ENCODE results near the gene JPH3. TPM values are rescaled to one million over a fixed set of nuclear protein-coding genes. Genes with fewer than 3 reads are reported as not detected.

Gene JPH3
- total RNA-seq, 6 experiments from 2014 or later: 0.07 to 0.12 TPM; not detected in 4

DNA sequence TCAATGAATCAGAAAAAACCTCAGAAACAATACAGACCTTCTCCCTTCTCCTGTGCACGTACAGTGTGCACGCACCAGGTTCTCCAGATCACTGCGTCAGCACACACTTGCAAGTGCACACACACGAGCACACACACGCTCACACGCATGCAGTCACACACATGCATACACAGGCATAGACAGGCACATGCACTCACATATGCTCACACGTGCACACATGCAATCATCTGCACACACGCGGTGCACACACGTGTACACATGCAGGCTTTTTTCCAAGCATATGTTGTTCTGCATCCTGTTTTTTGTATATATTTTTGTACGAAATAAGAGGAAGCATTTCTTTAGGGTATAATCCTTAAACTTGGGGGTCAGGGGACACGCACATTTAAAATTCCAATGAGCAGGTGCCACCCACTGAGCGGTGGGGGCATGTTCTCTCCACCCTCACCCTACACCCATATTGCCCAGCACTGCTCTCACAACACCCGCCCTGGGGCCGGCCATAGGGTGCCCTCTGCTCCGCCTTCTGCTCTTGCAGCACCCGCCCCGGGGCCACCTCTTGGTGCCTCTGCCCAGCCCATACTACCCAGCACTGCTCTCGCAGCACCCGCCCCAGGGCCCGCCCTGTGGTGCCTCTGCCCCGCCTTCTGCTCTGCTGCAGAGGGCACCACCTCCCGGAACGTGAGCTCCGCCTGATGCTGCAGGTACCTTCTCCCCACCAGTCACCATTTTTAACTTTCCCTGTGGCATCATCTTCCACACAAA, 142.6 kb downstream of the JPH3 start:
- Histone ChIP-seq H3K36me3 (peaks cover 0 to 38% (median 9%) of the 10 kb centered on the region in 4 donors), H3K9me3 (no peaks in the 10 kb centered on the region), H3K27me3 (no peaks in the 10 kb centered on the region), H3K4me3 (no peak overlapping the region), H3K4me1 (no peaks in the 10 kb centered on the region), H3K27ac (no peak overlapping the region)
- DNase-seq: no peak
- no peak for TF ChIP-seq POLR2A (IDR thresholded peaks at IDR 0.05)
- TF ChIP-seq, protein P1, sequence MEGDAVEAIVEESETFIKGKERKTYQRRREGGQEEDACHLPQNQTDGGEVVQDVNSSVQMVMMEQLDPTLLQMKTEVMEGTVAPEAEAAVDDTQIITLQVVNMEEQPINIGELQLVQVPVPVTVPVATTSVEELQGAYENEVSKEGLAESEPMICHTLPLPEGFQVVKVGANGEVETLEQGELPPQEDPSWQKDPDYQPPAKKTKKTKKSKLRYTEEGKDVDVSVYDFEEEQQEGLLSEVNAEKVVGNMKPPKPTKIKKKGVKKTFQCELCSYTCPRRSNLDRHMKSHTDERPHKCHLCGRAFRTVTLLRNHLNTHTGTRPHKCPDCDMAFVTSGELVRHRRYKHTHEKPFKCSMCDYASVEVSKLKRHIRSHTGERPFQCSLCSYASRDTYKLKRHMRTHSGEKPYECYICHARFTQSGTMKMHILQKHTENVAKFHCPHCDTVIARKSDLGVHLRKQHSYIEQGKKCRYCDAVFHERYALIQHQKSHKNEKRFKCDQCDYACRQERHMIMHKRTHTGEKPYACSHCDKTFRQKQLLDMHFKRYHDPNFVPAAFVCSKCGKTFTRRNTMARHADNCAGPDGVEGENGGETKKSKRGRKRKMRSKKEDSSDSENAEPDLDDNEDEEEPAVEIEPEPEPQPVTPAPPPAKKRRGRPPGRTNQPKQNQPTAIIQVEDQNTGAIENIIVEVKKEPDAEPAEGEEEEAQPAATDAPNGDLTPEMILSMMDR (IDR thresholded peaks at IDR 0.05): no peak
- intact Hi-C loops (cut with DNase I): no loop called here
- peak in 2 of 4 donors; percentile 33 to 48 for ATAC-seq
- WGBS (ENCODE audit: insufficient coverage, low coverage, low lambda C conversion rate, missing lambda C conversion rate): 80% methylated on average over 13 of the region's 25 CpGs

DNA sequence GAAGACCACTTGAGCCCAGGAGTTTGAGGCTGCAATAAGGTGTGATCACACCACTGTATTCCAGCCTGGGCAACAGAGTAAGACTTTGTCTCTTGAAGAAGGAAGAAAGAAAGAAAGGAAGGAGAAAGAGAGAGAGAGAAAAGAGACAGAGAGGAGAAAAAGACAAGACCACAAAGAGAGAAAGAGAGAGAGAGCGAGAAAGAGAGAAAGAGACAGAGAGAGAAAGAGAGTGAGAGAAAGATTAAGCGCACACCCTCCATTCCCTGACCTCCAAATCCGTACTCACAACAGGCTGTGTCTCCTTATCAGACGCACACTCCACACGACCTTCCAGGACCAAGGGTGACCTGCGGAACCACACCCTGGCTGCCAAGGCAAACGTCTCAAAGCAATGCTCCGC, 143.9 kb downstream of the JPH3 start:
- no peak for DNase-seq

More for the DNA sequence above, 143.9 kb downstream of the JPH3 start:
- no peak for ATAC-seq
- Histone ChIP-seq H3K4me3 (no peak overlapping the region), H3K9me3 (no peaks in the 10 kb centered on the region), H3K36me3 (peaks cover 0 to 51% (median 12%) of the 10 kb centered on the region in 4 donors), H3K27ac (no peak overlapping the region), H3K27me3 (no peaks in the 10 kb centered on the region), H3K4me1 (no peaks in the 10 kb centered on the region)
- intact Hi-C loops (cut with DNase I): no loop called here
- 67% methylated on average over 7 of the region's 8 CpGs for WGBS (ENCODE audit: insufficient coverage, low coverage, low lambda C conversion rate, missing lambda C conversion rate)
- TF ChIP-seq, protein P1 (IDR thresholded peaks at IDR 0.05): no peak
- no peak for TF ChIP-seq POLR2A (IDR thresholded peaks at IDR 0.05)

Other genes with a start within 250 kb of the JPH3 start
- gene FBXO31, start 218.7 kb upstream of the JPH3 start, total RNA-seq: 10 to 100 TPM; 20.6 to 56.9 (median 31.1) TPM
- gene MAP1LC3B, start 210.2 kb upstream of the JPH3 start, total RNA-seq: 10 to 100 TPM; 16.5 to 48.8 (median 25.6) TPM
- gene ZCCHC14, start 109.5 kb upstream of the JPH3 start, total RNA-seq: 10 to 100 TPM; 12.6 to 26.5 (median 17.7) TPM
- gene KLHDC4, start 163.5 kb downstream of the JPH3 start, total RNA-seq: 10 to 100 TPM; 11.6 to 22.7 (median 14.4) TPM